Stimulated activated CD4-positive, alpha-beta T cell treated with anti-CD3 and anti-CD28 coated beads, Interleukin-12 subunit alpha, Interleukin-12 subunit beta, amount 100 ng/mL, for 48 hours (primary cell): Measurements from ENCODE around the gene CRY1.
"Not testable (repeated sequence)": the region's sequence is repeated elsewhere in the genome, so short reads cannot be mapped to it uniquely, and the experiment has no call there.

Experiments used
- DNase-seq, 3 donors: peaks; one replicate each; pipeline ENCODE4 v3.0.0-alpha.2; 2020; ENCODE audit warnings: low read depth in 2 of 3, low spot score in 1 of 3

The CRY1 gene

GRCh38 chr12:107073266-107073665, 20.1 kb downstream of the CRY1 start:
- not testable (repeated sequence) for DNase-seq

DNA sequence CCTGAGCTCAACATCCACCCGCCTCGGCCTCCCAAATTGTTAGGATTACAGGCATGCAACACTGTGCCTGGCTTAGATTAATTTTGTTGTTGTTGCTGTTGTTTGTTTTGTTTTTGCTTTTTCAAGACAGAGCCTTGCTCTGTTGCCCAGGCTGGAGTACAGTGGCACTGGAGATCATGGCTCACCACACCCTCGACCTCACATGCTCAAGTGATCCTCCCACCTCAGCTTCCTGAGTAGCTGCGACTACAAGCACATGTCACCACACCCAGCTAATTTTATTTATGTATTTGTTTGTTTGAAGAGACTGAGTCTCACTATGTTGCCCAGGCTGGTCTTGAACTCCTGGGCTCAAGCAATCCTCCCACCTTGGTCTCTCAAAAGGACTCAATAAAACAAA, 26.7 kb downstream of the CRY1 start:
- no peak for DNase-seq

DNA sequence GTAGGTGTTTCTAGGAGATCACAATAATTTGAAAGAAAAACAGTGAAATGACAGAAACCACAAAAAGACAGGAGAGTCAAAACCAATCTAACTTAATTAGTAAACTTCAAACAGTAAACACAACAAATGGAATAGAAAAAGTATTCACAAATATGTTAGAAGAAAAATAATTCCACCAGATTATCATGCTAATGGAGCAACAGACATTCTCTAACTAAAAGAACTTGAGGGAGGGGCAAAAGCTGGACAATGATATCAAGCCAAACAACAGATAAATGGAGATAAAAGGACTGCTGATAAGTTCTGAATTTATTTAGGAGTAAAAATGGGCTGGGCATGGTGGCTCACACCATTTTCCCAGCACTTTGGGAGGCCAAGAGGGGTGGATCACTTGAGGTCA, 28.7 kb downstream of the CRY1 start:
- no peak for DNase-seq

GRCh38 chr12:107064243-107064642, 29.1 kb downstream of the CRY1 start:
- no peak for DNase-seq

DNA sequence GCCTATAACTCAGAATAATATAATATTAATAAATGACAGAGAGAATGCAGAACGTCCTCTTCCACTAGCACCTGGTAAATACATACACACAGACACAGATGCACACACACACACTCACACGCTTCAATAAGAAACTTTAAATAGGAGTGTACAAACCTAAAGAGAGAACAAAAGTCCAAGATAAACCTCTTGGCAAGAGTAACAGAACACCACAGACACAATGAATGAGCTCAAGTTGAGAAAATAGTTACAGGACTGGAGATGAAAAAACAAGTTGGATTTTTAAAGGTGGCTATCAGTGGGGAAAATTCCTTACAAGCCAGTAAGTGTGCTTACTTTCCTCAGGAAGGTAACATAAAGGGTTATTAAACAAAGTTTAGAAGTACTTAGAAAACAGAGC, 35.2 kb downstream of the CRY1 start:
- DNase-seq: no peak

- DNase-seq: no peak
These were observed 36.1 kb downstream of the CRY1 start for GRCh38 chr12:107057071-107057834.

GRCh38 chr12:107053709-107054108, 39.6 kb downstream of the CRY1 start:
- DNase-seq: no peak

- DNase-seq: no peak
These were observed 48.2 kb downstream of the CRY1 start for GRCh38 chr12:107045186-107045585.

GRCh38 chr12:107042801-107043200, 50.5 kb downstream of the CRY1 start:
- DNase-seq: no peak

DNA sequence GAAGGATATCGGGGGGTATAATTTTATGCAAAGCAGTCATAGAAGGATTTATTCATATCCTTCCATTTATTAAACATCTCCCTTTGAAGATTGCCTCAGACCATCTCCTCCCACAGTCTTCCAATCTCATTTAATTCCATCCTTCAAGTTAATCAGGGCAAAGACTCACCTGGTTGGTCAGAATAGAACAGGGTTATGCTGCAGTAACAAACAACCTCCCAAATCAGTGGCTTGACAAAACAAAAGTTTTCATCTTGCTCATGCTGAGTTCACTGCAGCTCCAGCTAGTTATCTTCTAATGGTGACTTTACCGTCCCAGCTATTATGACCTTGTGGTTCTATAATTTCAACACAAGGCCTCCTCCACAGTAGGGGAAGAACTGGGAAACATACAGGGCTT, 57.6 kb downstream of the CRY1 start:
- no peak for DNase-seq

DNA sequence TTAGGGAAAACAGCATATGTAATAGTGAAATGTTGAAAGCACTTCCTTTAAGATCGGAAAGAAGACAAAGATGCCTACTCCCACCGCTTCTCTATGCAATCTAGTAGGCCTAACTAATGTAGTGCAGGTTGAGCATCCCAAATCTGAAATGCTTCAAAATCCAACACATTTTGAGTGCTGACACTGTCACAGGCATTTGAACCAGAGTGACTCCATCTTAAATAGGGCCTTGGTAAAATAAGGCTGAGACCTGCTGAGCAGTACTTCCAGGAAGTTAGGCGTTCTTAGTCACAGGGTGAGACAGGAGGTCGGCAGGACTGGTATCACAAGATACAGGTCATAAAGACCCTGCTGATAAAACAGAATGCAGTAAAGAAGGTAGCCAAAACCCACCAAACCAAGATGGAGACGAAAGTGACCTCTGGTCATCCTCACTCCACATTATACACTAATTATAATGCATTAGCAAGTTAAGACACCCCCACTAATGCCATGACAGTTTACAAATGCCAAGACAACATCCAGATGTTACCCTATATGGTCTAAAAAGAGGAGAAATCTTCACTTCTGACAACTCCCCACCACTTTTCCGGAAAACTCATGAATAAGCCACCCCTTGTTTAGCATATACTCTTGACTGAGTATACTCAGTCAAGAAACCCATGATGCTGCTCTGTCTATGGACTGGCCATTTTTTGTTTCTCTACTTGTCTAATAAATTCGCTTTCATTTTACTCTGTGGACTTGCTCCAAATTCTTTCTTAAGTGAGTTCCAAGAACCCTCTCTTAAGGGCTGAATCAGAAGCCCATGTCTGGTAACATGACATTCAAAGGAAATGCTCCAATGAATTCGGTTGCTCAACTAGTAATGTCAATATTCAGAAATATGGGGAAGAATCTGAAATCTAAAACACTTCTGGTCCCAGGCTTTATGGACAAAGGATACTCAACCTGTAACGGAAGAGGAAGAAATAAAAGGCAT, 59.3 kb downstream of the CRY1 start:
- no peak for DNase-seq

DNA sequence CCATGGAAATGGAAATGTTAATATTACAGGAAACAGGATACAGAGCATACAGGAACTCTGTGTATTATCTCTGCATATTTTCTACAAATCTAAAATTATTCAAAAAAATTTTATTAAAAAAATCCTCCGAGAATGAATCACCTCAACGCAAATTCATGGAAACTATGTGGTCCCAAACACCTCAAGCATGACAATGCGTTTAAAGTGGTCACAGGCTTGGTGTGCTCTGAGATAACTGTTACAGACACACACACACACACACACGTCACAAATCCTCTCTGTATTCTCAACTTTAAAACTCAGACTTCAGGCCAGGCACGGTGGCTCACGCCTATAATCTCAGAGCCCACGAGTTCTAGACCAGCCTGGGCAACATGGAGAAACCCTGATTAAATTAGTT, 61.1 kb downstream of the CRY1 start:
- DNase-seq: no peak

- DNase-seq: no peak
These were observed 62.3 kb downstream of the CRY1 start for GRCh38 chr12:107031061-107031460.

- no peak for DNase-seq
These were observed 64.3 kb downstream of the CRY1 start for GRCh38 chr12:107029081-107029480.

DNA sequence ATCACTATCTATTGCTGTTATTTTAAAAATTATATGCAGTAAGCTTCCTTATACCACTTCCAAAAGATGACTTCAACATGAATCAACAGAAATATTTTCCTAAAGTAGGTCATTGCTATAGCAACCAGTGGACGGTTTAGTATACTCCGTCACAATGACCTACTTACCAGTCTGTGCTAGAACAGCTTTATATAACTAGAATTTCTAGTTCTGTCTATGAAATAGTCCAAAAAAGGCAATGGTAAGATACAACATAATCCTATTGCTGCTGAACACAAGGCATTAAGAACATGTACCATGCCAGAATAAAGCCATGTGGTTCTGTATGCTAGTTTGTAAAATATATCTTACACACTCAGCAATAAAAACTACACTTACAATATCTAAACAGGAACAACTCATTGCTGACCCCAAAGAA, 65.7 kb downstream of the CRY1 start:
- DNase-seq: no peak

- DNase-seq: no peak
These were observed 66.3 kb downstream of the CRY1 start for GRCh38 chr12:107026806-107027635.

DNA sequence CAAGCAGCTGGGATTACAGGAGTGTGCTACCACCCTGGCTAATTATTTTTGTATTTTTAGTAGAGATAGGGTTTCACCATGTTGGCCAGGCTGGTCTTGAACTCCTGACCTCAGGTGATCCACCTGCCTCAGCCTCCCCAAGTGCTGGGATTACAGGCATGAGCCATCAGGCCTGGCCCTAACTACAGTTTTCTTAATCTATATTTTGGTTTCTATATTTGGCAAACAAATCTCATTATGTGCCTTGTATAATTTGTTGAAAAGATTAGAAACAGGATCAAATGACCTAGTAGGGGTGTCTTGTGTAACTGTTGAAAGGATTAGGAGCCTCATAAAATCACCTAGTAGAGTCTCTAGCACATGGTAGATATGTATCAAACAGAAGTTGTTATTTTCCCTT, 67.0 kb downstream of the CRY1 start:
- DNase-seq: not testable (repeated sequence)

DNA sequence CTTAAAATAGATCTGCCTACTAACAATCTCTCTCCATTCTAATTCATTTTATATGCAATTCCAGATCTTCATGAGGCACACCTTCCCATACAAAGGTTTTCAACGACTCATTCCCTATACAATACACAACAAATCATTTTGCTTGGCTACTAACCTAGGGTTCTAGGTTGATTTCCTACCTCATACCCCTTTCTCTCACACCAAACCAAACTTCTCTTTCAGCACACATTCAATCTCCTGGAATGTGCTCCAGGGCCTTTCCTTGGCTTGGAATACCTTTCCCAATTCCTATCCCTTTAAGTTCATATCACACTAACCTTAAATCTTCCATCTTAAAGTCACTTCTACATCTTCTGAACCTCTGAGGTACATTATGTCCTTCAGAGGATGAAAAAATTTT, 67.7 kb downstream of the CRY1 start:
- no peak for DNase-seq

DNA sequence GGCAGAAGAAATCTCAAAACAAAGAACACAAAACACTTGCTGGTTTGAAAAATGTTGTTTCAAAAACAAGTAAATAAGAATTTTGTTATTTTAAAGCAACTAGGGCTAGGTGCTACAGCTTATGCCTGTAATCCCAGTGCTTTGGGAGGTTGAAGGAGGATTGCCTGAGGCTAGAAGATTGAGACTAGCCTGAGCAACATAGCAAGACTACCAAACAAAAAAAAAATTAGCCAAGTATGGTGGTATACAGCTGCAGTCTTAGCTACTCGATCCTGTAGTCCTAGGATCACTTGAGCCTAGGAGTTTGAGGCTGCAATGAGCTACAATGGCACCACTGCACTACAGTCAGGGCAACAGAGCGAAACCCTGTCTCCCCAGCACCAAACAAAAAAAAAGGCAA, 73.8 kb downstream of the CRY1 start:
- DNase-seq: no peak

DNA sequence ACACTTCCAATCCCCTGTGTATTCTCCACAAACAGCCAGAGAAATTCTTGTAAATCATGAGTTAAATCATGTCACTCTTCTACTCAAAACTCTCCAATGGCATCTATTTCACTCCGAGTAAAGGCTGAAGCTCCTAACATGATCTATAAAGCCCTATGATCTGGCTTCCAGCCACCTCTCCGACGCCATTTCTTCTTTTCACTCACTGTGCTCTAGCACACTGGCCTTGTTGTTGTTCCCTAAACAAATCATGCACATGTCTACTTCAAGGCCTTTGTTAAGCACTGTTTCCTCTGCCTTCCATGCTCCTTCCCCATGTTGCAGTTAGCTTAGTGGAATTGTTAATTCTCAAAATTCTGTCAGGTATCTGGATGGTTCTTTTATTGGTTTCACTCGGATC, 76.3 kb downstream of the CRY1 start:
- no peak for DNase-seq

DNA sequence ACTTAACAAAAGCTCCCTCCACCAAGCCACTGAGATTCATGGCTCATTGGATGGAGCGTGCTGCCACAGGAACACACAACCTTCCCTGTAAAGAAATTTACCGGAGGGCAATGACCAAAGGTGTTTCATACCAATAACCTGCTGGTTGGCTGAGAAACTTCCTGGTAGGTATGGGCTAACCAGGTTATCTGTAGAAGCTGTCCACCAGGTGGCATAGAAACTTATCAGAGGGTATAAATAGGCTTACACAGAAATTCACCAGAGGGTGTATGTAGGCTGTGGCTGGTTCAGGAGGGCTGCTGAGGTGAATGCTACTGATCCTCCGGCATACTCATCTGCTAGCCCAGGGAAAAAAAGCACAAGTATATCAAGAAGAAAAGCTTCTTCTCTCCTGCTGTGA, 79.3 kb downstream of the CRY1 start:
- DNase-seq: no peak
